ENCODE data around the gene LRRFIP1.
"Not testable (repeated sequence)": the region's sequence is repeated elsewhere in the genome, so short reads cannot be mapped to it uniquely, and the experiment has no call there.

The LRRFIP1 gene

DNA sequence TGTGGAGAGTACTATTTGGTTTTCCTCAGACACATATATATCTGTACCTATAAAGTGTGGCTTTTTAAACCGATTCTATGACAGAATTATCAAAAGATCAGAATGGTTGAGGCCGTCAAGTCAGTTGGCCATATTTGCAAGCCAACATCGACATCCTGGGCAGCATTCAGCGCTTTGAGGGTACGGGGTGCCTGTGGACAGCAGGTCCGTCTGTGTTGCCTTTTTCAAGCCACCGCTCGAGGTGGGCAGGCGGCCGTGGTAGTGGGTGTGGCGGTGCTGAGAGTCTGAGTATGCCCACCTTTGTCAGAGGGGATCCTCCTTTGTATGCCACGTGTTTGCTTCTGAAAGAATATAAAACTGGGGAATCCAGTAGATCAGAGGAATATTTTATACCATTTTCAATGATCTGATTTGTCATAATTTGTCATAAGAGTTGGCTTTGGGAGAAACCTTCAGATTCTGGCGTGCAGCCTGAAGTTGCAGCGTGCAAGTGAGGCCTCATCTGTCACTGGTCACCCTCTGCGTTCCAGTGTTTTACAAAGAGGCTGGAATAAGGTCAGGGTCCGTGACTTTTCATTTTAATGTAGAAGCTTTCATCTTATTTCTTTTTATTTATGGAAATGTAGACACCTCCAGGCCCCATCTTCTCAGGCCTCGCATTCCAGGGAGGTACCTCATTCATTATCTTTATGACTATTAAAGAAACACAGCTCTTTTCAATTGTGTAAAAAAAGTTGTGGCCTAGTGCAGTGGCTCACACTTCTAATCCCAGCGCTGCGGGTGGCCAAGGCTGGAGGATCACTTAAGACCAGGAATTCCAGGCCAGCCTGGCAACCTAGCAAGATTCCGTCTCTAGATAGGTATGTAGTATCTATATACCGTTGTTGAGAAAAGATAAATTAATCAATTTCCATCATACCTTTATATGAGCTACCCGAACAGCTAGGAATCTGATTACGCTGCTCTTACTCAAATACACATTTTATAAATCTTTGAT is 133.4 kb downstream of the LRRFIP1 start:
- TF ChIP-seq, protein P1, sequence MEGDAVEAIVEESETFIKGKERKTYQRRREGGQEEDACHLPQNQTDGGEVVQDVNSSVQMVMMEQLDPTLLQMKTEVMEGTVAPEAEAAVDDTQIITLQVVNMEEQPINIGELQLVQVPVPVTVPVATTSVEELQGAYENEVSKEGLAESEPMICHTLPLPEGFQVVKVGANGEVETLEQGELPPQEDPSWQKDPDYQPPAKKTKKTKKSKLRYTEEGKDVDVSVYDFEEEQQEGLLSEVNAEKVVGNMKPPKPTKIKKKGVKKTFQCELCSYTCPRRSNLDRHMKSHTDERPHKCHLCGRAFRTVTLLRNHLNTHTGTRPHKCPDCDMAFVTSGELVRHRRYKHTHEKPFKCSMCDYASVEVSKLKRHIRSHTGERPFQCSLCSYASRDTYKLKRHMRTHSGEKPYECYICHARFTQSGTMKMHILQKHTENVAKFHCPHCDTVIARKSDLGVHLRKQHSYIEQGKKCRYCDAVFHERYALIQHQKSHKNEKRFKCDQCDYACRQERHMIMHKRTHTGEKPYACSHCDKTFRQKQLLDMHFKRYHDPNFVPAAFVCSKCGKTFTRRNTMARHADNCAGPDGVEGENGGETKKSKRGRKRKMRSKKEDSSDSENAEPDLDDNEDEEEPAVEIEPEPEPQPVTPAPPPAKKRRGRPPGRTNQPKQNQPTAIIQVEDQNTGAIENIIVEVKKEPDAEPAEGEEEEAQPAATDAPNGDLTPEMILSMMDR (IDR thresholded peaks at IDR 0.05; ENCODE audit: low read depth, low read length) = no peak
- no peak overlapping the region for H3K4me3 ChIP-seq (replicated peaks in 1 of 2; ENCODE audit: low read depth in 2 of 2, low read length in 2 of 2)
- no peak for DNase-seq (ENCODE audit: low read depth in 2 of 2)

DNA sequence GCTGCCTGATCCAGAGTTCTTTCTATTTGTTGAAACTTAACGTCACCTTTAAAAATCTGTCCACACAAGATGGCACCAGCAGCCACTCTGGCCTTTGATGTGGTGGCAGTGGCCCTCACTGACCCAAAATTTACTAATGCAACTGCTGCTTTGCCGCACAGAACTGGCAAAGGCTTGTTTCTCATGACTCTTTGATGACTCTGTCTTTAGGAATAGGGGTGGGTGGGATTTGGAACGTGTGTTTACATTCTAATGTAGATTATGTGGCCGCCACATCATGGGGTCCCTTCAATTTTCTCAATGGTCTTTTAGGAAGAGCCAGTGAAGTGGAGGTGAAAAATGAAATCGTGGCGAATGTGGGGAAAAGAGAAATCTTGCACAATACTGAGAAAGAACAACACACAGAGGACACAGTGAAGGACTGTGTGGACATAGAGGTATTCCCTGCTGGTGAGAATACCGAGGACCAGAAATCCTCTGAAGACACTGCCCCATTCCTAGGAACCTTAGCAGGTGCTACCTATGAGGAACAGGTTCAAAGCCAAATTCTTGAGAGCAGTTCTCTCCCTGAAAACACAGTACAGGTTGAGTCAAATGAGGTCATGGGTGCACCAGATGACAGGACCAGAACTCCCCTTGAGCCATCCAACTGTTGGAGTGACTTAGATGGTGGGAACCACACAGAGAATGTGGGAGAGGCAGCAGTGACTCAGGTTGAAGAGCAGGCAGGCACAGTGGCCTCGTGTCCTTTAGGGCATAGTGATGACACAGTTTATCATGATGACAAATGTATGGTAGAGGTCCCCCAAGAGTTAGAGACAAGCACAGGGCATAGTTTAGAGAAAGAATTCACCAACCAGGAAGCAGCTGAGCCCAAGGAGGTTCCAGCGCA is 135.2 kb downstream of the LRRFIP1 start:
- not testable (repeated sequence) for H3K4me3 ChIP-seq (replicated peaks in 1 of 2; ENCODE audit: low read depth in 2 of 2, low read length in 2 of 2)
- peak in 1 of 2 donors; percentile 42 for DNase-seq (ENCODE audit: low read depth in 2 of 2)

DNA sequence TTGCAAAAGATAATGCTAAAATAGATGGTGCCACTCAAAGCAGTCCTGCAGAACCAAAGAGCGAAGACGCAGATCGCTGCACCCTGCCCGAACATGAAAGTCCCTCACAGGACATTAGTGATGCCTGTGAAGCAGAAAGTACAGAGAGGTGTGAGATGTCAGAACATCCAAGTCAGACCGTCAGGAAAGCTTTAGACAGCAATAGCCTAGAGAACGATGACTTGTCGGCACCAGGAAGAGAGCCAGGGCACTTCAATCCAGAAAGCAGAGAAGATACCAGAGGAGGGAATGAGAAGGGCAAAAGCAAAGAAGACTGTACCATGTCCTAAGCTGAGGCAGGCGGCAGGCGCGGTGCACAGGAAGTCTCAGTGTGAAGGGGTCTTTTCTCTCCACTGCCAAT is 136.4 kb downstream of the LRRFIP1 start:
- no peak for DNase-seq (ENCODE audit: low read depth in 2 of 2)
- TF ChIP-seq, protein P1 (IDR thresholded peaks at IDR 0.05; ENCODE audit: low read depth, low read length) = no peak
- no peak overlapping the region for H3K4me3 ChIP-seq (replicated peaks in 1 of 2; ENCODE audit: low read depth in 2 of 2, low read length in 2 of 2)

DNA sequence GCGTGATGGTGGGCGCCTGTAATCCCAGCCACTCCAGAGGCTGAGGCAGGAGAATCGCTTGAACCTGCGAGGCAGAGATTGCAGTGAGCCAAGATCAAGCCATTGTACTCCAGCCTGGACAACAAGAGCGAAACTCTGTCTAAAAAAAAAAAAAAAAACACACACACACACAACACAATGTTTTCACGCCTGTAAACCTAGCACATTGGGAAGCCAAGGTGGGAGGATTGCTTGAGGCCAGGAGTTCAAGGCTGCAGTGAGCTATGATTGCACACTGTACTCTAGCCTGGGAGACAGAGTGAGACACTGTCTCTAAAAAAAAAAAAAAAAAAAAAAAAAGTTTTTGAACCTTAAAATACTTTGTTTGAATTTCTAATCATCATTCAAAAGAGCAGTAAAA is 137.7 kb downstream of the LRRFIP1 start:
- DNase-seq (ENCODE audit: low read depth in 2 of 2); H3K4me3 ChIP-seq (replicated peaks in 1 of 2; ENCODE audit: low read depth in 2 of 2, low read length in 2 of 2): not testable (repeated sequence)

DNA sequence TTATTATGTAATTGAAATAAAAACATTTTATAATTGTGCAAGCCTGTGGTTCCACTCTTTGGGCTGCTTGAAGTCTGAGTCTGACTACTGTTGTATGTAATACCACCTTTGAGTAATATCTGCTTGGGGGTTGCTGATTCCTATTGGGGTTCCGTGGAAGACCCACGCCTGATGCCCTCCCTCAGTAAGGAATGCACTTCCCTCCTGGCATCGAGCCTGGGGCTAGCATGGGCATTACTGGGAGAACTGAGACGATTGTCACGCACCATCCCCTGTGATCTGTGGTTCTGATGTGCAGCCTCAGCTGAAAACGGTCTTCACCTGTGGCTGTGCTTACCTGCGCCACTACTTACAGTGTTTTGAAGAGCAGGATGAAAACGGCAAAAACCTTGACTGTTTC is 138.5 kb downstream of the LRRFIP1 start:
- DNase-seq (ENCODE audit: low read depth in 2 of 2) = no peak
- TF ChIP-seq, protein P1 (IDR thresholded peaks at IDR 0.05; ENCODE audit: low read depth, low read length) = no peak

DNA sequence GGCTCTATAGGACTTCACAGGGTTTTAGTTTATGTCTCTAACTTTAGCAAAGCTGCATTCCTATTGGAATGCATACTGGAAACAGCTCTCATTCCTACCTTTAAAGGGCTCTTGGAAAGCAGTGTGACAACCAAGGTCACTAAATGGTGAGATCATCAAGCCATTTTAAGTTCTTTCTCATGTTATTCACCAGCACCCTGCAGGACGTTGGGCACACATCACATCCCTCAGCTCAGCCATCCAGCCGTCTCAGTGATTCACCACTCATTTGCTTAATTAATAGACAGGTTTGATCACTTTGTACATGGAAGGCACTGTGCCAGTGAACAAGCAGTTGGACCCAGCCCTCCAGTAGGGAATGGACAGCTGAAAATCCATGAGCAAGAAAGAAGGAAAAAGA is 139.0 kb downstream of the LRRFIP1 start:
- DNase-seq (ENCODE audit: low read depth in 2 of 2) = peak in 1 of 2 donors; percentile 18

More for the DNA sequence above, 138.5 kb downstream of the LRRFIP1 start:
- H3K4me3 ChIP-seq (replicated peaks in 1 of 2; ENCODE audit: low read depth in 2 of 2, low read length in 2 of 2) = no peak overlapping the region

DNA sequence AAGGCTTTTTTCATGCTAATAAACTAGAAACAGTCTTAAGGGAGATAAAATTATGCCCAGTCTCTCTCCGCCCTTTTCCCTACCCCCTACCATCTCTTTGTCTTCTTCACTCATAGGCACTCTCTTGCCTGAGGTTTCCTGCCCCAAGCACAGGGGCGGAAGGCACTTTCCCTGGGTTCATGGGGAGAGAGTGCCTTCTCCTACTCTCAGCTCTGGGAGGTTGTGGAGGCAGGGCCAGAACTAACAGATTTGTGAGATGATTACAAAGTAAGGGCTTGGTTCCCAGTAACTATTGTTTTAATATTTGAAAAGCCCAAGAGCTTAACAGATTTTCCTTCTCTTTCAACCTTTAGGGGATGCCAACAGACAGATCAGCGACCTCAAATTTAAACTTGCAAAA is 145.1 kb downstream of the LRRFIP1 start:
- no peak overlapping the region for H3K4me3 ChIP-seq (replicated peaks in 1 of 2; ENCODE audit: low read depth in 2 of 2, low read length in 2 of 2)
- TF ChIP-seq, protein P1 (IDR thresholded peaks at IDR 0.05; ENCODE audit: low read depth, low read length) = no peak
- no peak for DNase-seq (ENCODE audit: low read depth in 2 of 2)

More for the DNA sequence above, 139.0 kb downstream of the LRRFIP1 start:
- no peak overlapping the region for H3K4me3 ChIP-seq (replicated peaks in 1 of 2; ENCODE audit: low read depth in 2 of 2, low read length in 2 of 2)
- TF ChIP-seq, protein P1 (IDR thresholded peaks at IDR 0.05; ENCODE audit: low read depth, low read length) = no peak

All from cardiac fibroblast (primary cell).